AG09319 (cell line): ENCODE measurements around the gene SLC6A13.

Source experiments
- DNase-seq: peaks from one replicate; pipeline ENCODE4 v3.0.0-alpha.2; 2010; ENCODE audit warnings: low read depth; ENCODE audit errors: extremely low read depth
- CTCF ChIP-seq: IDR thresholded peaks from 2 replicates; pipeline ENCODE4 v1.5.1; 2011; ENCODE audit warnings: low read depth, mild to moderate bottlenecking, inconsistent platforms, low read length, moderate library complexity

The SLC6A13 gene

GRCh38 chr12:263574-263973 is 938 bp upstream of the SLC6A13 start:
- TF ChIP-seq CTCF, result no peak
- DNase-seq, result no peak

GRCh38 chr12:262113-262512 is 523 bp downstream of the SLC6A13 start:
- TF ChIP-seq CTCF, result no peak
- no peak for DNase-seq

- no peak for DNase-seq
- no peak for TF ChIP-seq CTCF
Observed at GRCh38 chr12:257521-258321, 4.9 kb downstream of the SLC6A13 start.

GRCh38 chr12:256958-257357 is 5.7 kb downstream of the SLC6A13 start:
- no peak for DNase-seq
- no peak for TF ChIP-seq CTCF

- no peak for TF ChIP-seq CTCF
- no peak for DNase-seq
Observed at GRCh38 chr12:256225-256624, 6.4 kb downstream of the SLC6A13 start.

- DNase-seq, result no peak
- TF ChIP-seq CTCF, result no peak
Observed at GRCh38 chr12:254912-255311, 7.7 kb downstream of the SLC6A13 start.

GRCh38 chr12:254039-254438 is 8.6 kb downstream of the SLC6A13 start:
- TF ChIP-seq CTCF, result no peak

More at GRCh38 chr12:254039-254438, 8.6 kb downstream of the SLC6A13 start:
- no peak for DNase-seq
